ENCODE measurements around the gene FOXD1. TPM values are rescaled to one million over a fixed set of nuclear protein-coding genes. Genes with fewer than 3 reads are reported as not detected.
"Not testable (repeated sequence)": the region's sequence is repeated elsewhere in the genome, so short reads cannot be mapped to it uniquely, and the experiment has no call there.

Gene FOXD1
- total RNA-seq, result 7.3 and 9.6 TPM in 2 replicates

GRCh38 chr5:73448463-73449136 lies at the start of gene FOXD1:
Gene FOXD1 (minus strand): TSS chr5:73448777. CDS start chr5:73448362, 415 bp downstream.
- peak; percentile 69 for DNase-seq (ENCODE audit: low read depth)

- DNase-seq (ENCODE audit: low read depth), result no peak
These were observed 49.0 kb upstream of the FOXD1 start for GRCh38 chr5:73497497-73498056.

GRCh38 chr5:73496984-73497457 lies 48.4 kb upstream of the FOXD1 start:
- peak; percentile 72 for DNase-seq (ENCODE audit: low read depth)

- peak; percentile 82 for DNase-seq (ENCODE audit: low read depth)
These were observed 47.3 kb upstream of the FOXD1 start for GRCh38 chr5:73495772-73496335.

- DNase-seq (ENCODE audit: low read depth), result no peak
These were observed 46.1 kb upstream of the FOXD1 start for GRCh38 chr5:73494721-73495120.

GRCh38 chr5:73493421-73493820 lies 44.8 kb upstream of the FOXD1 start:
- no peak for DNase-seq (ENCODE audit: low read depth)

- DNase-seq (ENCODE audit: low read depth), result no peak
These were observed 42.6 kb upstream of the FOXD1 start for GRCh38 chr5:73491155-73491554.

GRCh38 chr5:73490088-73490487 lies 41.5 kb upstream of the FOXD1 start:
- DNase-seq (ENCODE audit: low read depth), result no peak

- no peak for DNase-seq (ENCODE audit: low read depth)
These were observed 40.2 kb upstream of the FOXD1 start for GRCh38 chr5:73488806-73489205.

GRCh38 chr5:73487815-73488214 lies 39.2 kb upstream of the FOXD1 start:
- DNase-seq (ENCODE audit: low read depth), result no peak

- DNase-seq (ENCODE audit: low read depth), result not testable (repeated sequence)
These were observed 38.7 kb upstream of the FOXD1 start for GRCh38 chr5:73487257-73487656.

GRCh38 chr5:73486119-73486899 lies 37.7 kb upstream of the FOXD1 start:
- DNase-seq (ENCODE audit: low read depth), result no peak

- no peak for DNase-seq (ENCODE audit: low read depth)
These were observed 37.1 kb upstream of the FOXD1 start for GRCh38 chr5:73485715-73486114.

GRCh38 chr5:73484511-73484910 lies 35.9 kb upstream of the FOXD1 start:
- no peak for DNase-seq (ENCODE audit: low read depth)

GRCh38 chr5:73483676-73484075 lies 35.1 kb upstream of the FOXD1 start:
- DNase-seq (ENCODE audit: low read depth), result no peak

- no peak for DNase-seq (ENCODE audit: low read depth)
These were observed 34.0 kb upstream of the FOXD1 start for GRCh38 chr5:73482383-73483136.

- no peak for DNase-seq (ENCODE audit: low read depth)
These were observed 31.9 kb upstream of the FOXD1 start for GRCh38 chr5:73480500-73480899.

- DNase-seq (ENCODE audit: low read depth), result no peak
These were observed 23.5 kb upstream of the FOXD1 start for GRCh38 chr5:73472116-73472515.

- no peak for DNase-seq (ENCODE audit: low read depth)
These were observed 23.1 kb upstream of the FOXD1 start for GRCh38 chr5:73471654-73472053.

- DNase-seq (ENCODE audit: low read depth), result no peak
These were observed 21.3 kb upstream of the FOXD1 start for GRCh38 chr5:73469878-73470277.

- DNase-seq (ENCODE audit: low read depth), result not testable (repeated sequence)
These were observed 20.1 kb upstream of the FOXD1 start for GRCh38 chr5:73468638-73469037.
